Cardiac fibroblast (primary cell): ENCODE results near the gene BTBD9.

Source experiments
- DNase-seq, 2 donors: peaks; one replicate each; pipeline versions ENCODE4 v3.0.0 to v3.0.0-alpha.2; 2010; ENCODE audit warnings: low read depth in 2 of 2
- H3K4me3 ChIP-seq, 2 donors: replicated peaks in 1 of 2; 1 replicate in 1 of 2; 2 replicates in 1 of 2; pipeline ENCODE4 v1.5.1; 2011; ENCODE audit warnings: low read depth in 2 of 2, low read length in 2 of 2, mild to moderate bottlenecking in 2 of 2, moderate library complexity in 1 of 2
- TF ChIP-seq, protein P1 (sequence below): IDR thresholded peaks from one replicate; pipeline ENCODE4 v1.5.1; 2011; ENCODE audit warnings: low read depth, mild to moderate bottlenecking, low read length, inconsistent platforms

BTBD9 gene

DNA sequence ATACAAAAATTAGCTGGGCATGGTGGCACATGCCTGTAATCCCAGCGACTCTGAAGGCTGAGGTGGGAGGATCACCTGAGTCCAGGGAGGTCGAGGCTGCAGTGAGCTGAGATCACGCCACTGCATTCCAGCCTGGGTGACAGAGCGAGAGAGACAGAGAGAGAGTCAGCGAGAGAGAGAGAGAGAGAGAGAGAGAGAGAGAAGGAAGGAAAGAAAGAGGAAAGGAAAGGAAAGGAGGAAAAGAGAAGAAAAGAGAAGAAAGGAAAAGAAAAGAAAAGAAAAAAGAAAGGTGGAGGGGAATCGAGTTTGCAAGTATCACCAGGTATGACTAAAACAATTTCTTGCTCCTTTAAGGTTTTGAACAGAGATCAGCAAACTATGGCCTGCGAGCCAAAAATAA, 152.3 kb downstream of the BTBD9 start:
- H3K4me3 ChIP-seq = no peak overlapping the region
- TF ChIP-seq, protein P1, sequence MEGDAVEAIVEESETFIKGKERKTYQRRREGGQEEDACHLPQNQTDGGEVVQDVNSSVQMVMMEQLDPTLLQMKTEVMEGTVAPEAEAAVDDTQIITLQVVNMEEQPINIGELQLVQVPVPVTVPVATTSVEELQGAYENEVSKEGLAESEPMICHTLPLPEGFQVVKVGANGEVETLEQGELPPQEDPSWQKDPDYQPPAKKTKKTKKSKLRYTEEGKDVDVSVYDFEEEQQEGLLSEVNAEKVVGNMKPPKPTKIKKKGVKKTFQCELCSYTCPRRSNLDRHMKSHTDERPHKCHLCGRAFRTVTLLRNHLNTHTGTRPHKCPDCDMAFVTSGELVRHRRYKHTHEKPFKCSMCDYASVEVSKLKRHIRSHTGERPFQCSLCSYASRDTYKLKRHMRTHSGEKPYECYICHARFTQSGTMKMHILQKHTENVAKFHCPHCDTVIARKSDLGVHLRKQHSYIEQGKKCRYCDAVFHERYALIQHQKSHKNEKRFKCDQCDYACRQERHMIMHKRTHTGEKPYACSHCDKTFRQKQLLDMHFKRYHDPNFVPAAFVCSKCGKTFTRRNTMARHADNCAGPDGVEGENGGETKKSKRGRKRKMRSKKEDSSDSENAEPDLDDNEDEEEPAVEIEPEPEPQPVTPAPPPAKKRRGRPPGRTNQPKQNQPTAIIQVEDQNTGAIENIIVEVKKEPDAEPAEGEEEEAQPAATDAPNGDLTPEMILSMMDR = no peak

DNA sequence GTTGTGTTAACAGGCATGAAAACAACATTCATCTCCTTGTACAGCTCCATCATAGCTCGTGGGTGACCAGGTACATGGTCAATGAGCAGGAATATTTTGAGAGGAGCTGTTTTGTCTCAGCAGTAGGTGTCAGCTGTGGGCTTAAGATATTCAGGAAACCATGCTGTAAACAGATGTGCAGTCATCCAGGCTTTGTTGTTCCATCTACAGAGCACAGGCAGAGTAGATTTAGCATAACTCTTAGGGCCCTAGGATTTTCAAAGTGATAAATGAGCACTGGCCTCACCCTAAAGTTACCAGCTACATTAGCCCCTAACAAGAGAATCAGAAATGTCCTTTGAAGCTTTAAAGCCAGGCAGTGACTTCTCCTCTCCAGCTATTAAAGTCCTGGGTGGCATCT, 154.2 kb downstream of the BTBD9 start:
- DNase-seq = no peak
- no peak overlapping the region for H3K4me3 ChIP-seq
- TF ChIP-seq, protein P1 = no peak

More for the DNA sequence above, 152.3 kb downstream of the BTBD9 start:
- DNase-seq = no peak

DNA sequence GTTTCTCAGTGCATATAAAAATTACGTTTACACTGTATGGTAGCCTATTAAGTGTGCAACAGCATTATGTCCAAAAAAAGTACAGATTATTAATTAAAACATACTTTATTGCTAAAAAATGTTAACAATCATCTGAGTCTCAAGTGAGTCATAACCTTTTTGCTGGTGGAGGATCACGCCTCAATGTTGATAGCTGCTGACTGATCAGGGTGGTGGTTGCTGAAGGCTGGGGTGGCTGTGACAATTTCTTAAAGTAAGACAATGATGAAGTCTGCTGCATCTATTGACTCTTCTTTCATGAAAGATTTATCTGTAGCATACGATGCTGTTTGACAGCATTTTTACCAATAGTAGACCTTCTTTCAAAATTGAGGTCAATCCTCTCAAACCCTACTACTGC, 155.1 kb downstream of the BTBD9 start:
- TF ChIP-seq, protein P1 = no peak
- no peak for DNase-seq
- no peak overlapping the region for H3K4me3 ChIP-seq

DNA sequence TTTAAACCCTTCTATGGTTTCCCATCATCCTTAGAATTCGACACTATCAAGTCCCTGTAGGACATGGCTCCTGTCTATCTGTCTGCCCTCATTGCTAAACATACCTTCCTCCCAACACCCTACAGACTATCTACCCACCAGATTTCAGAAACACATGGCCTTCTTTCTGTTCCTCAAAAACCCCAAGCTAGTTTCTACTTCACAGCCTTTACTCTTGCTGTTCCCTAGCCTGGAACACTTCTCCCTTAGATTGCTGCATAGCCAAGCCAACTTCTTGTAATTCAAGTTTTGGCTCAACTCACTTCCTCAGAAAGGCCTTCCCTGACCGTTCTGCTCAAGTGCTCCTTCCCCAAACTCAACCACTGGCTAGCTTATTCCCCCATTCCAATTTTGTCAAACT, 156.2 kb downstream of the BTBD9 start:
- no peak for DNase-seq
- TF ChIP-seq, protein P1 = no peak
- H3K4me3 ChIP-seq = no peak overlapping the region

DNA sequence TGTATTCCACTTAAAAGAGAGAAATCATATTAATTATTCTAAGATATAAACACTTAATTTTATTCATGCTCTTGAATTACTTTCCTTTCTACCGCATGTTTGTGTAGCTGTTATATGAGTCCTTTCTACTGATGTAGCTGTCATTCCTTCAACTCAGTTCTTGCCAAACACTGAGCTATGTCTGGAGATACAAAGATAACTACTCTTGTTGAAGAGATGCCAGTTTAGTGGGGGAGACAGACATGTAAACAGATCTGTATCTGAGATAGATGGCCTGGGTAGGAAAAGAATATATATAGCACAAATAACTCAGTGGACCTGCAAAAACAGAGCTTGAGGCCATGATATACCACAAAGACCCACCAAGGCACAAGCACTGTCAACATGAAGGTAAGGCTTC, 157.3 kb downstream of the BTBD9 start:
- TF ChIP-seq, protein P1 = no peak
- no peak overlapping the region for H3K4me3 ChIP-seq
- DNase-seq = peak in 1 of 2 donors; percentile 4

DNA sequence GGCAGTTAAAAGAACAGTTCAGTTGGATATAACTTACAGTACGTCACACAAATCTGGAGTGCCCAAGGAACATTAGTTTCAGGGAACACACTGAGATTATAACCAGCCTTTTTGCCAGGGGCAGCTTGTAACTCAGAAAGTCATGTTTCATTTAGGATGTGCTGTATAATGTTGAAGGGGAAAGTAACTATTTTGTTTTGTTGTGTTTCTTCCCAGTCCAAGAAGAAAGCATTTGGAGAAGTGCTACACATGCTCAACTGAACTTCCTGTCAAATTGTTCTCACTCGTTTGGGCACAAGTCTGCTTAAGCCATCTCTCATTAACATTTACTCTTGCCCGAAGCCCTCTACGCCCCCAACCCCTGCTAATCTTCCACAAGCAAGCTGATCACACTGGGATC, 157.9 kb downstream of the BTBD9 start:
- no peak overlapping the region for H3K4me3 ChIP-seq
- TF ChIP-seq, protein P1 = no peak
- DNase-seq = no peak

DNA sequence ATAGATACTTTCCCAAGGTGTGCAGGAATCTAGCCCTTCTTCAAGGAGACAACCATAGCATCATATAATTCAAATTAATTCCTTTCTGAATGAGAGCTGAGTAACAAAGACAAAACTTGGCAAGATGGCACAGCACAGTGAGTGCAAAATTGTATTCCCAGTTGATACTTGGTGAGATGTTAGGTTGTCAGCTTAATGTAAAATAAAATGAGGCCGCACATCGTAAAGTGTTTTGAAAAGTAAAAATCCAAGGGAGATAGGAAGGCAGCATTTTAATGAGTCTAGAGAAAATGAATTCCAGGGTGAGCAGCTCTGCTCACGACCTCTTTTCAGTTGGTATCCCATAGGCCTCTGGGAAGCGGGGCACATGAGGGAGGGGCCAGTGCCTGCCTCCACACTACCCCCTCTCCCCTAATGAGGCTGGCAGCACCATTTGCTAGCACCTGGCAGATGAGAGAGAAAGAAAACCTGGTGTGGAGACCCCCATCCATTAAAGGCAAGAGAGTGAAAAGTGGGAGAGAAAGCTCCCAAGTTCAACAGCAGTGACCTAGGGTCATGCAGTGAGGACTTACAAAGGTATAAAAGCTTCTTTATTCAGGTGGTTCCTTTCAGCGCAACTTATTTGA, 158.4 kb downstream of the BTBD9 start:
- H3K4me3 ChIP-seq = no peak overlapping the region
- no peak for DNase-seq
- TF ChIP-seq, protein P1 = no peak
